GM10248 (cell line): Measurements from ENCODE around the gene SENP1.
"Not testable (repeated sequence)": the region's sequence is repeated elsewhere in the genome, so short reads cannot be mapped to it uniquely, and the experiment has no call there.

Source experiments
- CTCF ChIA-PET: fragments of 300-600 bp; sonication (Branson Sonifier 250); formaldehyde crosslinking; extraction: SDS; loops from one replicate; lab custom pipeline; 2021; ENCODE audit warnings: antibody characterized with exemption; lab: Yijun Ruan, JAX
- POLR2A ChIA-PET: fragments of 350-650 bp; sonication (Branson Sonifier 250); formaldehyde crosslinking; extraction: SDS; loops from one replicate; lab custom pipeline; 2020; ENCODE audit warnings: antibody characterized with exemption; lab: Yijun Ruan, JAX
- DNase-seq: peaks from one replicate; pipeline ENCODE4 v3.0.0; 2012; ENCODE audit errors: extremely low spot score
- CTCF ChIP-seq: IDR thresholded peaks from 2 replicates; pipeline ENCODE4 v1.5.1; 2012; ENCODE audit warnings: mild to moderate bottlenecking, low read depth; ENCODE audit errors: extremely low read depth, missing control alignments, control extremely low read depth

Gene SENP1

GRCh38 chr12:48125985-48126384 is 20.1 kb upstream of the SENP1 start:
- DNase-seq = no peak
- CTCF ChIA-PET = interaction anchor here (1.0 to 1.3 kb wide), 2 partner anchors 17 to 25 kb away, joined by 3 read pairs; no protein-coding TSS in a partner anchor
- POLR2A ChIA-PET = interaction anchor here (0.9 kb wide), 1 partner anchor 31 kb away, joined by 3 read pairs; the partner anchor contains the start of gene ASB8
- no peak for TF ChIP-seq CTCF

- POLR2A ChIA-PET = interaction anchor here (0.9 kb wide), 1 partner anchor 32 kb away, joined by 3 read pairs; the partner anchor contains the start of gene ASB8
- not testable (repeated sequence) for DNase-seq
- CTCF ChIA-PET = interaction anchor here (1.0 to 1.3 kb wide), 2 partner anchors 18 to 26 kb away, joined by 3 read pairs; no protein-coding TSS in a partner anchor
Observed at GRCh38 chr12:48125542-48125941, 19.7 kb upstream of the SENP1 start.

- no peak for DNase-seq
- ChIA-PET CTCF (no interaction called here), POLR2A (no interaction called here)
- TF ChIP-seq CTCF = no peak
Observed at GRCh38 chr12:48123169-48123568, 17.3 kb upstream of the SENP1 start.

- no peak for TF ChIP-seq CTCF
- ChIA-PET POLR2A (interaction anchor here (0.6 kb wide), 1 partner anchor 310 kb away, joined by 3 read pairs; no protein-coding TSS in a partner anchor), CTCF (no interaction called here)
Observed at GRCh38 chr12:48122065-48122834, 16.4 kb upstream of the SENP1 start.

GRCh38 chr12:48121522-48121921 is 15.6 kb upstream of the SENP1 start:
- DNase-seq = no peak
- ChIA-PET CTCF (interaction anchor here (0.6 to 1.7 kb wide), 4 partner anchors 10 to 68 kb away, joined by 3 to 4 read pairs (median 3); no protein-coding TSS in a partner anchor), POLR2A (no interaction called here)
- no peak for TF ChIP-seq CTCF

More at GRCh38 chr12:48122065-48122834, 16.4 kb upstream of the SENP1 start:
- no peak for DNase-seq

- TF ChIP-seq CTCF = no peak
- CTCF ChIA-PET = interaction anchor here (1.1 to 1.6 kb wide), 5 partner anchors 11 to 26 kb away, joined by 3 to 6 read pairs (median 3); no protein-coding TSS in a partner anchor
- DNase-seq = no peak
- POLR2A ChIA-PET = interaction anchor here (0.8 kb wide), 1 partner anchor 14 kb away, joined by 3 read pairs; the partner anchor contains the start of gene SENP1
Observed at GRCh38 chr12:48119834-48120195, 13.9 kb upstream of the SENP1 start.
